ENCODE data around the gene FNDC3A.
"Not testable (repeated sequence)": the region's sequence is repeated elsewhere in the genome, so short reads cannot be mapped to it uniquely, and the experiment has no call there.

The FNDC3A gene

GRCh38 chr13:49098771-49099512 is 123.2 kb downstream of the FNDC3A start:
- no peak for DNase-seq

- no peak for DNase-seq
These were observed 123.8 kb downstream of the FNDC3A start for GRCh38 chr13:49099513-49099877.

- DNase-seq, result no peak
These were observed 125.2 kb downstream of the FNDC3A start for GRCh38 chr13:49100637-49101570.

DNA sequence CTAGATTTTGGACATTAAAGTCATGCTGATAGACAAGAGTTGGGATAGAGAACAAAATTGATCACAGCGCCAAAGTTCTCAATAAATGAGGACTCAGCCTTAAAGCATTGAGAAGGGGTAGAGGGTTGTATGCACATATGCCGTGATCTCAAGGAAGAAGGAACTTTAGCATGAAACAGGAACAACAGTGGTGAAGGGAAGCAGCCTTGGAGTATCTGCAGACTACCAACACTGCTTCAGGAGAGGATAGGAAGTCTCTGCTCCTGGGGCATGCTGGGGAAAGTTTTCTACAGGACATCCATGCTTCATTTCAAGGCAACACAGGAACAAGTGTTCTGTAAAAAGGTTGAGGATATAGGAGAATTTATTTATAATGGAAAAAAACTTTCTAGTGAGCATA is 132.5 kb downstream of the FNDC3A start:
- DNase-seq, result no peak

DNA sequence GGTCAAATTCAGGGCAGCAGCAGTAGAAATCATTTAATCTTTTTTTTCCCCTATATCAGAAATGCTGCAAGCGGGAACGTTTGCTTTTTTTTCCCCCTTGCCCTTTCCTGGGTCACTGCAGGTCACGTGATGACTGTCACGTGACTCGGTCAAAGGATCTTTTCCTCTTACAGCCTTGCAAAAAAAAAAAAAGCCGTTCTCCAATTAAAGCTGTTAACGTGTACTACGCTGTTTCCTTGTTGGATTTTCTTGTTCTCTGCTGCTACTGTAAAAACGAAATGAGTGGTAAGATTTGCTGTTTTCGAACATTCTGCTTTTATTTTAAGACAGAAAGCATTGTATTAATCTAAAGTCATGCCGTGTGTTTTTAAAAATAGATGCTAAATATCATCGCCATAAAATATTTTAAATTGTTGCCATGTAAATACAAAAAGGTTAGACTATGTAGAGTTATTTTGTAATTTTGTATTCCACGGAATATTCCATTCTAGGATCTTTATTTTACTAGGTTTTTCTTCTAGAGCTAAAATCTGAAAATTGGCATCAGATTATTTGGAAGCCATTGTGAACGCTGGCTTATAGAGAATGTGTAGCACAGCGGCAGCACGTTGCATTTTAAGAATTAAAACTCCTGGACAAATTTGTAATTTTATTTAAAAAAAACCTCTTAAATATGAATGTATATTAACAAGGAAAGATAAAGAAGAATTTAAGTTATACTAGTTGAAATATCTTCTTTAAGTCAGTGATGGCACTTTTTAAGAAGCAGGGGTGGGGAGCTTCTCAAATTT is 134.6 kb downstream of the FNDC3A start:
- DNase-seq, result peak; percentile 82

GRCh38 chr13:49110913-49111170 is 135.1 kb downstream of the FNDC3A start:
- no peak for DNase-seq

DNA sequence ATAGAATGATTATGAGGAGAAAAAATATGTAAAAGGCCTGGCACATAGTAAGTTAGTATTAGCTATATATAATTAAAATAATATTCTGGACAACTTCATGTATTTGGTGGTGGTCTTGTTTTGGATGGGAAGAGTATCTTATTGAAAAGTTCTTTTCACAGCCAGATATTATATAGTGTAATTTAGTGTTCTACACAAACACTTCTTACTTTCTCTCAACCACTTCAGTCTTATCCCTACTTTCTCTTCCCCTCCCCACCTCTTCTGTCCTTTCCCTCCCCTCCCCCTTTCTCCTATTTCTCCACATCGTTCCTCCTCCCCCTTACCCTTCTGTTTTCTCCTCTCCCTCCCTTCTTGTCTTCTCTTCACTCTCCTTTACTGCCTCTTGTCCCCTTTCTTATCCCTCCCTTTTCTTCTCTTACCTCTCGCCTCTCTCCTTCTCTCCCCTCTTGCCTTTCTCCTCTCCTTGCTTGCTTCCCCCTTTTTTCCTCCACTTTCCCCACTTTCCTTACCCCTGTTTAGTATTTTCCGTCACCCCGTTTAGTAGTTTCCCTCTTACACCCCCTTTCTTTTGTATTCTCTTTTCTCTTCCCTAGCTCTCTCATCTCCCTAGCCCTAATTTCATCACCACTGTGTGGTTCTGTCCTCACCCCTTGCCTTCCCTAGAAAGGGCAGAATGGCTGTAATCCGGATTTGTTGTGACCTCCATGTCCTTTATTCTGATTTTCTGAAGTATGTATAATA is 137.2 kb downstream of the FNDC3A start:
- no peak for DNase-seq

- DNase-seq, result no peak
These were observed 138.0 kb downstream of the FNDC3A start for GRCh38 chr13:49113526-49114286.

GRCh38 chr13:49116873-49117272 is 141.2 kb downstream of the FNDC3A start:
- no peak for DNase-seq

GRCh38 chr13:49118455-49118854 is 142.7 kb downstream of the FNDC3A start:
- DNase-seq, result not testable (repeated sequence)

GRCh38 chr13:49124693-49125304 is 149.1 kb downstream of the FNDC3A start:
- no peak for DNase-seq

DNA sequence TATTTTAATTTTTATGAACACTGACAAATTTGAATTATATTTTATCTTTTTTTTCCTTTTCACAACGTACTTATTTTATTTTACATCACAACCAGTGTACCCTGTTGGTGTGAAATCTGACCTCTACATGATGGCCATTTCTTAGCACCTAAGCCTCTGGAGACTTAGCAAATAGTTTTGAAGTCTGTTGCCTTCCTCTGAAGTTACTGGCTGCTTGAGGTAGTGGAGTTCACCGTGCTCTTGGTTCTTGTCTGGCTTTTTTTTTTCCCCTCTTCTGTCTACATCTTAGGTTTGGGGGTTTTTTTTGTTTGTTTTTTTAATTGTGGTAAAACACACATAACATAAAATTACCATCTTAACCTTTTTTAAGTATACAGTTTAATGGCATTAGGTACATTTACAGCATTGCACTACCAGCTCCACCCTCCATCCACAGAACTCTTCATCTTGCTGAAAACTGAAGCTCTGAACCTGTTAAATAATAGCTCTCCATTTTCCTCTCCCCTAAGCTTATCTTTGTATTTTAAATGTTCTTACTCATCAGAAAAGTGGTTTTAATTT is 150.3 kb downstream of the FNDC3A start:
- no peak for DNase-seq

- DNase-seq, result no peak
These were observed 156.8 kb downstream of the FNDC3A start for GRCh38 chr13:49132479-49133002.

GRCh38 chr13:49134305-49134704 is 158.6 kb downstream of the FNDC3A start:
- DNase-seq, result no peak

- not testable (repeated sequence) for DNase-seq
These were observed 161.5 kb downstream of the FNDC3A start for GRCh38 chr13:49137138-49137643.

DNA sequence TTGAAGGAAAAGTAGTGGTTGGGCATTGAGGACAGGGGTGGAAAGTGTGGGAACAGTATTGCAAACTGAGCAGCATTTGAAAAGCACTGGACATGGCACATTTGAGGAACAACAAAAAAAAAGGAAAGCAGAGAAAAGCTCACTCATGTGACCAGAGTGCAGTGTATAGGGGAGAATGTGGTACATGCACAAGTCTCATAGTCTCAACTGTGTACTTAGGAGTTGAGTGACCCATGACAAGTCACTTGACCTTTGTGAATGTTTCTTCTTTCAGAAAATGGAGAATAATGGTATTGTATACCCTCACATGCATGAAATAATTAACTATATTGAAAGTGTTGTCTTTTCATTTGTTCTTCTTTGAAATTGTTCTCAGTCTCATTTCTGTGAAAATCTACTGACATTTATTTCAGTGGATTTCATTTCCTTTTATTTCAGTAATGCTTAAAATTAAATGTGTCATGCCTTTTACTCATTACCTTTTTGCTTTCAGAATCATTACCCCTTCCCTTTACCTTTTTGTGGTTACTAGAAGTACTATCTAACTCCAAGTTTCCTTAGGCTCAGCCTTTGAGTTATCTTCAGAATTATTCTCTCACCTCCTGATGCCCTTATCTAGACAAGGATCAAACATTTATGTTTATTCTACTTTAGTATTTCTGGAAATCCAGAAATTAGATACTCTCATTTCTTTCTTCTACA is 165.3 kb downstream of the FNDC3A start:
- no peak for DNase-seq

DNA sequence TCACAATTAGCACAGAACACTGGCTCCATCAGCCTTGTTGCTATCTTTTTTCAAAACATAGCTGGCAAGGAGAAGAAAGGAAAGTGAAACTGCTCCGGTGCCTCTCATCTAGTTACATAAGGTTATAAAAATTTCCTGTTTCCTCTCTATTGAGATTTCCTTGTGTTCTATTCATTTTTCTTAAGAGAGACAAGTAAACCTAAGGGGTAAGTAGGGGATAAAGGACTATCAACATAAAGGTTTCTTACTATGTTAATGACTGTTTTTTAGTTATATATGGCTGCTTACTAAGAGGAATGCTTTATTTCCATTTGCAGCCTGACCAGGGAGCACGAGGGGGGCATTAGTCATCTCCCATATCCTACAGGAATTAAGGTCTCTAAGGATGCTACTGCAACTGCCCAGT is 171.2 kb downstream of the FNDC3A start:
- DNase-seq, result no peak

DNA sequence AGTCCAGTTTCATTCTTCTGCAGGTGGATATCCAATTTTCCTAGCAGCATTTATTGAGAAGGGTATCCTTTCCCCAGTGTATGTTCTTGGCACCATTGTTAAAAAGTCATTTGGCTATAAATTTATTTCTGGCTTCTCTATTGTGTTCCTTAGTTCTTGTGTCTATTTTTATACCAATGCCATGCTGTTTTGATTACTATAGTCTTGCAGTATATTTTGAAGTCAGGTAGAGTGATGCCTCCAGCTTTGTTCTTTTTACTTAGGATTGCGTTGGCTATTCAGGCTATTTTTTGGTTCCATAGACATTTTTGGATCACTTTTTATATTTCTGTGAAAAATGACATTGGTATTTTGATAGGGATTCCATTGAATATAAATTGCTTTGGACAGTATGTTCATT is 172.7 kb downstream of the FNDC3A start:
- DNase-seq, result no peak

DNA sequence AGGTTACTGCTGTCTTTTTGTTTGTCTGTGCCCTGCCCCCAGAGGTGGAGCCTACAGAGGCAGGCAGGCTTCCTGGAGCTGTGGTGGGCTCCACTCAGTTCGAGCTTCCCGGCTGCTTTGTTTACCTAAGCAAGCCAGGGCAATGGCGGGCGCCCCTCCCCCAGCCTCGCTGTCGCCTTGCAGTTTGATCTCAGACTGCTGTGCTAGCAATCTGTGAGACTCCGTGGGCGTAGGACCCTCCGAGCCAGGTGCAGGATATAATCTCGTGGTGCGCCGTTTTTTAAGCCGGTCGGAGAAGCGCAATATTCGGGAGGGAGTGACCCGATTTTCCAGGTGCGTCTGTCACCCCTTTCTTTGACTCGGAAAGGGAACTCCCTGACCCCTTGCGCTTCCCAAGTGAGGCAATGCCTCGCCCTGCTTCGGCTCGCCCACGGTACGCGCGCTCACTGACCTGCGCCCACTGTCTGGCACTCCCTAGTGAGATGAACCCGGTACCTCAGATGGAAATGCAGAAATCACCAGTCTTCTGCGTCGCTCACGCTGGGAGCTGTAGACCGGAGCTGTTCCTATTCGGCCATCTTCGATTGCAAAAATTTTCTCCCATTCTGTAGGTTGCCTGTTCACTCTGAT is 182.4 kb downstream of the FNDC3A start:
- not testable (repeated sequence) for DNase-seq

- not testable (repeated sequence) for DNase-seq
These were observed 187.4 kb downstream of the FNDC3A start for GRCh38 chr13:49163162-49163561.

All from right hindlimb (tissue), 1 donor.